Activated CD4-positive, alpha-beta T cell treated with anti-CD3 and anti-CD28 coated beads for 1 hour (primary cell): ENCODE results near the gene FGF18.
A peak's percentile ranks its signal among the peaks of the same experiment; 100 is the strongest.
"Not testable (repeated sequence)": the region's sequence is repeated elsewhere in the genome, so short reads cannot be mapped to it uniquely, and the experiment has no call there.

Experiments used
- DNase-seq: peaks from one replicate; pipeline ENCODE4 v3.0.0-alpha.2; 2020

Gene FGF18

DNA sequence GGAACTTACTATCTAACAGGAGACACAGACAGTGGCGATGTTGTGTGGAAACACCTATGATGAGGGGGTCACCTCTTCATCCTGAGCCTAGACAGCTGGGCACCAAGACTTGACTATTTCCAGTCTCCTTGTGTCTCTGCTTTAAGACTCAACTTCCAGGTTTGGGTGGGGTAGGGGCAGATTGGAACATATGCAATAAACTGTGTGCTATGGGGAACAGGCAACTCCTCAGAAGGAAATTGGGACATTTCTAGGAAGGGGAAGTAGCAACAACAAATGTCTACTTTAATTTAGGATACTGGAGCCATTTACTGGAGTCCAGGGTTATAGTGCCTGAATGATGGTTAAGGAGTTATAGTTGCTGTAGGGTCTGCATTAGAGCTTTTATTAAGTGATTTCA, 57.3 kb downstream of the FGF18 start:
- no peak for DNase-seq

DNA sequence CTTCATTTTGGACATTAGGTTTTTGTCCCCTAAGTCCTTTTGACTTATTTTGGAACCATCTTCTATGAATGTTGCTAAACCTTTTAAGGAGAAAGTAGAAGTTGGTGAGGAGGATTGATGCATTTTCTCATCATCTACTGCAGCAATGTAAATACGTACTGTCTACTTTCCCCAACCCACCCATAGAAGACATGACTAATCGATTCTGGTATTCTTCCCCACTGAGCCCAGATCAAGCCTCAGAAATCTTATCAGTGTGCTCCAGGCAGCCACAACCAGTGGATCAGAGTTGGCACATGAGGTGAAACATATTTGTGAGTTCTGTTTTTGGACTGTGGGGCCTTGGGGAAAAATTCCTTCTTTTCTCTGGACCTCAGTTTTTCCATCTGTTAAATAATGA, 57.7 kb downstream of the FGF18 start:
- DNase-seq: no peak

DNA sequence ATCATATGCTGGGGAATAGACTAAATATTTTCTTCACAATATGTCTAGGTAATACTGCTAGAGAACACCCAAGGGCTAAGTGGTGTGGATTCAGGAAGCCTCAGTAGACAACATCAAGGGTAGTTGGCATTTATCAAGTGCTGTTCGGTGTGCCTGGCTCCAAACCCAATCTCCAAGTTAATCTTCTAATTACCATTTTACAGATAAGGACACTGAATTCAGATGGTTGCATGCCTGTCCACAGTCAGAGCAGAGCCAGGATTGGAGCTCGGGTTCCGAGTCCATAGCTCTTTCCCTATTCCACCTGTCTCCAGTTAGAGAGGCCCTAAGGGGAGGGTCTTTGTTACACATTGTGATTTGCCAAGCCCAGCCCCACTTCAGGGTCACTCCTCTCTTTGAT, 58.2 kb downstream of the FGF18 start:
- DNase-seq: no peak

DNA sequence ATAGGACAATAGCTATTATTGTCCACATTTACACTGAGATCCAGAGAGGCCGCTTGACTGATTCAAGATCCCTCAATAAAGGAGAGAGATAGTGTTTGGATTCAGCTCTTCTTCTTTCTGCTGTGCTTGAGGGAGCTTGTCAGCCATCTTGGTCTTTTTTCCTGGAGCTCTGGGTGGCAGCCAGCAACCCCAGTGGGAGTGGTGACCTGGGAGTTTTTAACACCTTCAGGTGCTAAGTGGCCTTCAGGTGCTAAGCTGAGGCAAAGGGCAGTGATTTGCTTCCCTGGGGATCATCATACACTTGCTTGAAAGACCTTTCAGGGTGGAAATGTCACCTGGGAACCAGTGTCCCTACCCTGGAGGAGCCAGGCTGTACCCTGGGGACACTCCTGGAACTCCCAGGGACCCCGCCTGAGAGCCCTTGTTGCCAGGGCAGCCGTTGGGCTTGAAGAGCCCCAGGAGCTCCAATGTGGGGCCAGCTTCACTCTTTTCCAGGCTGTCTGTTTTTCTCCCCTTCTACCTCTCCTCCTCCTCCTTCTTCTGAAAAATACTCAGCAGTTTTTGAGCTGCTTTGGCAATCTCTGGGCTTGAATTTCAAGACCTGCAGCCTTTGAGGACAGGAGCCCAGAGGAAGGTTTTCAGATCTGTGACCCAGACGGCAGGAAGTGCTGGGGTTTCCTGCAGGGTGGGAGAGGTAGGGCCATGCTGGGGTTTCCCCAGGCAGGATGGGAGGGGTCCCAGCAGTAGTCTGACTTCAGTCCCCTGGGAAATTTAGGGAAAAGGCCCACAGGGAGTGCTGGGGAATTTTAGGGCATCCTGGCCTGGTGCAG, 59.7 kb downstream of the FGF18 start:
- DNase-seq: no peak

DNA sequence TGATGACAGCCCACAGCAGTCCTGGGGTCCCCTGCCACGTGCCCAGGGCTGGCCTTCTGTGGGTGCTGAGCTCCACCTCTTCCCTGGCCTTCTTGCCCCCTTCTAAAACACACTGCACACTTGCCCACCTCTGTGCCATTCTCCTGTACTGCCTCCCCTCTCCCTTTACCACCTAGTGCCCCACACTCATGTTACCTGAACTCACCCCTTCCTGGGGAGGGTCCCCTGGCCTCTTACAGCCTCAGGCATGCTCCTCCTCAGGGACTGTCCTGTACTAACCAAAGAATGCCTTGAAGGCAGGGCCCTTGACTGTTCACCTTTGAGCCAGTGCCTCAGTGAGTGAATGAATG, 60.3 kb downstream of the FGF18 start:
- DNase-seq: no peak

DNA sequence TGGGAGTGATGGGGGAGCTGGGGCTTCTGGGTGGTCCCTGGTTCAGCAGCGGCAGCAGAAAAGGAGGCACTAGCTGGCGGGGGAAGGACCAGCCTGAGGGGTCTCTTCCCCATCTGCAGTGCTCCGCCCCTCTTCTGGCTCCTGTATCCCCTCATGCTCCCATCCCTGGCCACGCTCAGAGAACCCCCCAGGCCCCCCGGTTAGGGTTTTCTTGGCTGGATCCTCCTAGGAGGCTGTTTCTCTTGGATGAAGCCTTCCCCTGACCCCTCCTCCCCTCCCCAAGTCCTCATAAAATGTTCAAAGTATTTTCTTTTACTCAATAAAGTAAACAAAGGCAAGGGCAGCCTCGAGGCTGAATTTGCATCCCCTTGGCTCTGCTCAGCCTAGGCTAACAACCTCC, 60.8 kb downstream of the FGF18 start:
- no peak for DNase-seq

DNA sequence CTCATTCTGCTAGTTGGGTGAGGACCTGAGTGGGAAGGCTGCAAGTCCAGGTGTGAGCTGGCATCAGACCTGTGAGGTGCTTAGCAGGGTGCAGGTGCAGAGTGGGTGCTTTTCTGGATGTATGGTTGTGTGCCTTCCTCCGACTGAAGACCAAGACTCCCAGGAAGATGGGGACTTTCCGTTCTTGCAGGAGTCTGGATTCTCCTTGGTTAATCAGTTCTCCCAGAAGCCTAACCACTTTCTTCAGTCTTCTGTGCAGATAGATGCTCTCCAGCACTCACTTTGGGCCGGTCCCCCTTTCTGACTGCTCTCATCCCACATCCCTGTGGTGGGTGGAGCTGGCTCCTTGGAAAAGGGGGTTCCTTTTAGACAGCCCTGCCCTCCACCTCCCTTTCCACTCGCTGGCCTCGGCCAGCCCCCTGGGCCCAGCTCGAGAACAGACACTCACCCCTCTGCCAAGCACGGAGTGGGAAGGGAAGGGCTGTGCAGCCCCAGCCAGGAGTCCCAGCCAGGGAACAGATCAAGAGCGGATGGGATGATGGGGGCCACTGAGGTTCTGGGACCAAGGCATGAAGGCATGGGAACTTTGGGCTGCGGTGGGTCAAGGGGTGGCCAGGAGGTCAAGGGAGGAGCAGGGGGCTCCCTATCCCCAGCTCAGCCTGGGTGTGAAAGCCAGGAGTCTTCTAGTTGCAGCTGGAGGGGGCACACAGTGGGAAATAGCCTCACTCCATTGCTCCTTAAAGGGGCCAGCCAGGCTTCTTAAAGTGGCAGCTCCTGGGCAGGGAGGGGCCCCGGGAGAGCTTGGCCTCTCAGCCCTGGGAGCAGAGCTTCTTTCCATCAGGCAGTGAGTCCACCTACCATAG, 62.4 kb downstream of the FGF18 start:
- DNase-seq: no peak

DNA sequence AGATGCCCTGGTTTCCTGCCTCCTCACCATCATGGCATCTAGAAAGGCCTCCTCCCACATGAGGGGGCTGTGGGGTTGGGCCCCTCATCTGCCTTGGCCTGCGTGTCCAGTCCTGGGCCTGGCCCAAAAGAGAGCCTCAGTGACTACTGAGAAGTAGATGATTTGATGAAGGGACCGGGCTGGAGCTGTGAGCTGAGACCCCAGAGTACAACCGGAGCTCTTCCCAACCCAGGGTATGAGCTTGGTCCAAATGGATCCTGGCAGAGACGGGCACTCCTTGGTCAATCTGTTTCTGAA, 62.9 kb downstream of the FGF18 start:
- no peak for DNase-seq

DNA sequence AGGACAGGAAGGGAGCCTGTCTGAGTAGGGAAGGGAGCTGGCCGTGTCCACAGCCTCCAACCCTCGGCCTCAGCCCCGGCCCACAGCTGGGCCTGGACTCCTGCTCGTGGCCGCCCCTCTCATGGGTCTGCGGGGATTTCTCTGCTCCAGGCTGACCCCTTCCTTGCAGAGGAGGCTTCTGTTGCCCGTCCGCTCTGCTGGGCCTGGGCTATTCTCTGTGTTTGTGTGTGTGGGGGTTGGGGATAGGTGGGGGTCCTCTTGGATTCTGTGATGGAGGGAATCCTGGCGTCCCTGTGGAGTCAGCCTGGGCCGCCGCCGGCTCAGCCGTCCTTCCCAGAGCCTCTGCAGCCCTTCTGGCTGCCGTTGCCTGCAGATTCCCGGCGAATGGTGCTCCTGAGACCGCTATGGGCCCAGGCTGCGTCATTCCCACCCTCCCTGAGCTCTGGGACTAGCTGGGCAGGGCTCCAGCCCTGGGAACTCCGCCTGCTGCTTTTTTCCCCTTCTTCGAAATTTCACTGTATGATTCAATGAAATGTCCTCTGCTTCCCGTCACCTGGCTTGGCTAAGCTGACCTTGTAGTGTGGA, 64.2 kb downstream of the FGF18 start:
- no peak for DNase-seq

DNA sequence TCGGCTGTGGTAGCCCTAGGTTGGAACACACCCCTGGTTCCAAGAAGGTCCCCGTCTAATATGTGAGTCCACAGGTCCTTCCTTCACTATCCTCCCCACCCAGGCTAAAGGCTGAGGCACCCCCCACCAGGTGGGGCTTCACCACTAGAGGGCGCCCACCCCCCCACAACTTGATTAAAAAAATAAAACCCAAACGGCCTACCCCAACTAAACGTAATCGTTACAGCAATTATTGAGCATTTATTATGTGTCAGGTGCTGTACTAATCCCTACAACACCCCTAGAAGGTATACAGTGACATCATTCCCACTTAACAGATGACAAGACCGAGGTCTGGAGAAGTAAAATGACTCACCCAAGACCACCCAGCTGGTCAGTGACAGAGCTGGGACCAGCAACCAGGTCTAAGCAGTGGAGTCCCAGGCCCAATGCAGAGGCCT, 65.0 kb downstream of the FGF18 start:
- DNase-seq: peak; percentile 17

DNA sequence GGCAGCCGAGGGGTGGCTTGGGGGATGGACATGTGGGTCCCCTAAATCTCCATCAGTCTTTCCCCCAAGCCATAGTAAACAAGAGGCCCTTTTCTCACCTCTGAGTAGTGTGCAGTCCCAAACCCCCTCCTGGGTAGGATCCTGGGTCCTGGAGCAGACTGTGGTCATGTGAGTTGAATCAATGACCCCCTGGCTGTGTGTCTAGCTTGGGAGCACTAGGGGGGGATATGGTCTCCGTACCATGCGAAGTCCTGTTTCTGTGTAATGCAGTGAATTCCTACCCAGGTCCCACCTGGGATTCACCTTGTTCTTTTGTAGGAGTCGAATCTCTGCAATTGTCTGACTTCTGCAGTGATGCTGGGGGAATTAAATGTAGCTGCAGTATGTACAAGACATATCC, 66.2 kb downstream of the FGF18 start:
- no peak for DNase-seq

DNA sequence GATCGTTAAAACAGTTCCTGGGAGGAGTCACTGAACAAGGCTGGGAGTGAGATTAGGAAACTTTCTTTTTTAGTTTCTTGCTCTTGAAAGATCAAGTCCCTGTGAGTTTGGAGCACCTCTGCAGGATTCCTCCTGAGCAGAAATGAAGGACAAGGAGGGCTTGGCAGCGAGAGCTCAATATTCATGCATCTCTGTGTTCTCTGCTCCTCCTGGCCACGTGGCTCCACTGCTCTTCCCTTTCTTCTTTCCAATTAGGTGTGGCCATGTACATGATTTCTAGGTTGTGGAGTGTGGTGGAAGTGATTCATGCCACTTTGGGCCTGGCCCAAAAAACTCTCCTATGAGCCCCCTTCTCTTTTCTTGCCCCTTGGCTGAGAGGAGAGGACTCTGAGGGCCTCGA, 67.2 kb downstream of the FGF18 start:
- DNase-seq: no peak

DNA sequence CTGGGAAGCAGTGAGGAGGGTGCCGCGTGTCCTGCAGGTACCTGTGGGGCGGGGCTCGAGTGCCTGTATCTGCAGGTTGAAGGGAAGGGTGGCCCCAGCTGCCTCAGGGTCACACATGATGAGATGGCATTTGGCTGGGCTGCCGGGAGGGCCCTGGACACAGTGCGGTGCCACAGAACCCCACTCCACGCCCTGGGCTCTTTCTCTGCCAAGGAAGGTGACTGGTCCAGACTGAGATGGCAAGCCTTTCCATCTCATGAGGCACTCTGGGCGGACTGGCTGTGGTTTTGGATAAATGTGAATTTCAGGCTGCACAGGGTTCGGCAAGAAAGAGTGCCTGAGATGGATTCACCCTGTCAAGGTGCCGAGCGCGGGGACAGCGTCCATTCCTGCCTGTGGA, 69.4 kb downstream of the FGF18 start:
- no peak for DNase-seq

DNA sequence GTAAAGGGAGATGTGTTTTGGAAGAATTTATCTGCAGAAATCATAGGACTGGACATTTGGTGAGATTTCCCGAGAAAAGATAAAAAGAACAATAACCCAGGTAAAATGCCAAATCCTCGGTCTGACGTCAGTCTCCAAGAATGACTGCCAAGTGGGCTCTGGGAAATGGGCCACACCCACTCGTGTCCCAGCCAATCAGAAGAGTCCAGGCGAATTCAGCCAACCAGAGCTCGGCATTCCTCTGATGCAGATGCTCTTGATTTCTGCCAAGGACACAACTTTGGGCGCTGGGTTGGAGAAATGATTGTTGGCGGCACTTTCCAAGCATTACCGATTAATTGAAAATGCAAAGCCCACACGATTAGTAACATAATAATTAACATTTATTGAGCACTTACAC, 73.3 kb downstream of the FGF18 start:
- no peak for DNase-seq

DNA sequence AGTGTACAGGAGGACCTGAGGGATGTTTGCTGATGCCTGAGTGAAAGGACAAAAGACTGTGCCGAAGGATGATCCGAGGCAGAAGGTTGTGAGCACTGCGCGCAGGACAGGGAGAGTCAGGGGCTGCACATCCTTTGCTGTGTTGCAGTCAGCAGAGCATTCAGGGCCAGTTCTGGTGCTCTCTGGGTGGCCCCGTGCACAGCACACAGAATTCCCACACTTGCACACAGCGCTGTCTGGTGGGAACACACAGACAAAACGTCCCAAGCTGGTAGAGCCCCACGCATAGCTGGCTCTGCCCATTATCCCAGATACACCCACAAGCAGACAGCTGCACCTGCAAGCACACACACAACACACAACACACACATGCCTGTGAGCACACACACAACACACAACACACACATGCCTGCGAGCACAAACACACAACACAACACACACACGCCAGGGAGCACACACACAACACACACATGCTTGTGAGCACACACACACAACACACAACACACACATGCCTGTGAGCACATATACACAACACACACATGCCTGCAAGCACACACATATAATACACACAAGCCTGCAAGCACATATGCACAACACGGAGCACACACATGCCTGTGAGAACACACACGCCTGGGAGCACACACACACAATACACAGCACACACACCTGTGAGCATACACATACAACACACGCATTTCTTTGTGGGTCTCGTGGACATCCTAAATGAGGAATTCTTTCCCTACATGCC, 74.4 kb downstream of the FGF18 start:
- DNase-seq: no peak

DNA sequence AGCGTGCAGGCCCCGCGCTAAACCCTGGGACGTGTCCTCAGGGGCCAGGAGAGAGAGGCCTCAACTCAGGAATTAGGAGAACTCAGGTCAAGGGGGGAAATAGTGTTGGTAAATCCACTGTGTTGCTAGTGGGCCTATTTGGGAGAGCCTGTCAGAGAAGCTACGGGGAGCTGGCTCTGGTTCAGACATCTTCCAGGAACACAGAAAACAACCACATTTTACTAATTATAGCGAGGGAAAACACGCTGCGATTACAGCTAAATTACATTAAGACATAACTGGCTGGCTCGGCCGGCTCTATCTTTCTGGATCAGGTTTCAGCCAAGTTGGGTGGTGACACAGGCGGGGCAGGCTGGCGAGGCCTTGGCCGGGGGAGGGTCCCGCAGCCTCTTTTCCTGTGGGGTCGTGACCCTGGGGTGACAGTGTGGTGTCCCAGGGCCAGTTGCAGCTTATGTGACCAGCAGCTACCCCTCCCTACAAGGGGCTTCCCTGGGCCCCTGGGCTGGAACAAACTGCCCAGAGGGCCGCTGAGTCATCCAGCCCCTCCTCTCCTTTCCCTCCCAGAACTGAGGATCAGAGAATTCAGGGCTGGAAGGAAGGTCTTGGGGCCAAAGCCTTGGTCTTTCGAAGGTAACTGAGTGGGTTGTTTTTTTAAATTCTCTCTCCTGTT, 75.1 kb downstream of the FGF18 start:
- no peak for DNase-seq

DNA sequence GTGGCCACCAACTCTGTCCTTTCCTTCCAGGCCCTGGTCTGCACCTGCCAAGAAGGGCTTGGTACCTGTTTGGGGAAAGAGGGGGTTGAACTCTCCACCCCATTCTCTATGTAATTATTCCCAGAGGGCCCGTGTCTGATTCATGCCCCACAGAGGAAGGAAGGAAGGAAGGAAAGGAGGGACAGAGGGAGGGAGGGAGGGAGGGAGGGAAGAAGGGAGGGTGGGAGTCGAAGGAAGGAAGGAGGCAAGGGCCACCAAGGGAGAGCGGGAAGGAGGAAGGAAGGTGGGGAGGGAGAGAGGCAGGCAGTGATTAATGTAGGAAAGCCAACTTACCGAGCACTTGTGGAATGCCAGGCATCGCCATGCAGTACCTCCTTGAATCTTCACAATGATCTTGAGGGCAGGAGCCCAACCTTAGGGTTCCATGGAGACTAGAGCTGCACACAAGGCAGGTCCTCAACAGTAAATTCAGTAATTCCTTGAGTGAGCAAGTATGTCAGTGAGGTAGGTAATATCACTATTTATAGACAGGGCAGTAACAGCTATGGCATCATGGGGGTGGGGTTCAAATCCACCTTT, 75.8 kb downstream of the FGF18 start:
- no peak for DNase-seq

DNA sequence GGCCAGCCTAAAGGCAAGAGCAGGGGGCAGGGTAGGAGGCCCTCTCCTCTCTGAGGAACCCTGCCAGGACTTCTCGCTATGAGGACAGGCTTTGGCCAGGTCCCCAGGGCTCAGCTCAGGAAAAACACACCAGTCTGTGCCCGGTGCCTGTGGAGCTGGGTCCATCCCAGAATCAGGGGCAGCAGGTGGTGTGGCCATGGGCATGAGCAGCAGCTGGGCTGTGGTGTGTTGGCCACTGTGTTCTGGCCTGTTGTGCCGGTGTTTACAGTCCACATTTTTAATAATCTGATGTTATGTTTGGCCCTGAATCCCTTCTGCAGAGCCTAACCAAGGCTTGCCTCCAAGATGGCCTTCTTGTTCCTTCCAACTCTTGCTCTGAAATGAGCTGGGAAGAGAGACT, 77.0 kb downstream of the FGF18 start:
- no peak for DNase-seq

DNA sequence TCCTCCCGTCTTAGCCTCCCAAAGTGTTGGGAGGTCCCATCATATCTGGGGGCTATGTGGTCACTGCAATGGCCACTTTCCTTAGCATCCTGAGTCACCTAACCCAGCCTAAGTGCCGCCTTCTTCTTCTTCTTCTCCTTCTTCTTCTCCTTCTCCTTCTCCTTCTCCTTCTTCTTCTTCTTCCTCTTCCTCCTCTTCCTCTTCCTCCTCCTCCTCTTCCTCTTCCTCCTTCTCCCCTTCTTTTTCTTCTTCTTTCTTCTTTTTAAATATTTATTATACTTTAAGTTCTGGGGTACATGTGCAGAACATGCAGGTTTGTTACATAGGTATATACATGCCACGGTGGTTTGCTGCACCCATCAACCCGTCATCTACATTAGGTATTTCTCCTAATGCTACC, 78.0 kb downstream of the FGF18 start:
- not testable (repeated sequence) for DNase-seq

DNA sequence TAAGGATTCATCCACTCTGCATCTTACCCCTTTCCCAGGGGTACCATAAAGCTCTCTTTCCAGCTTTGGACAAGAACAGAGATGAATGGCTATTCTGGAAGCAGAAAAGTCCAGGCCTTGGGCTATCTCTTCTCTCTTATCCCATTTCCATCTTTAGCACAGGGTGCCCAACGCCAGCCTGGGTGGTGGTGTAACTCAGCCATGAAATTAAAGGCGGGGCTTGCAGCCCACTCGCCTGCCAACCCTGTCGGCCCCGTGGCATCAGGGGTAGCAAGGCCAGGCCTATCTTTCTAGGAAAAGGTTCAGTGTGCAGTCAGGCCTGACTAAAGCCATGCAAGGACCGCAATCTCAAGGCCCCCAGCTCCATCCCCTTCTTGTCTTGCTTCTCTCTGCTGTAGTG, 78.7 kb downstream of the FGF18 start:
- no peak for DNase-seq

DNA sequence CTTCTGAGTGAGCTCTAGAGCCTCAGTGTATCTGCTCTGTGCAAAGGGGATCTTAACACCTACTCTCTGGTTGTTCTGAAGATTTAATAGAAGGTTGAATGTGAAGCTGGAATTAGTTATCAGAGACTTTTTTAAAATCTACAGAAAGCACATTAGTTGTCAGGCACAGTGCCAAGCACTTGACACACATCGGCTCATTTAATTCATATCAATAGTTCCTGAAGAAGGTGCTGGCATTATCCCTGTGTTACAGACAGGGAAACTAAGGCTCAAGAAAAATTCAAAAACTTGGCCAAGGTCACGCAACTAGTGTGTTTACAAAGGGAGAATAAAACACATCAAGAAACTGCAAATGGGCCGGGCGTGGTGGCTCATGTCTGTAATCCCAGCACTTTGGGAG, 80.2 kb downstream of the FGF18 start:
- DNase-seq: no peak

DNA sequence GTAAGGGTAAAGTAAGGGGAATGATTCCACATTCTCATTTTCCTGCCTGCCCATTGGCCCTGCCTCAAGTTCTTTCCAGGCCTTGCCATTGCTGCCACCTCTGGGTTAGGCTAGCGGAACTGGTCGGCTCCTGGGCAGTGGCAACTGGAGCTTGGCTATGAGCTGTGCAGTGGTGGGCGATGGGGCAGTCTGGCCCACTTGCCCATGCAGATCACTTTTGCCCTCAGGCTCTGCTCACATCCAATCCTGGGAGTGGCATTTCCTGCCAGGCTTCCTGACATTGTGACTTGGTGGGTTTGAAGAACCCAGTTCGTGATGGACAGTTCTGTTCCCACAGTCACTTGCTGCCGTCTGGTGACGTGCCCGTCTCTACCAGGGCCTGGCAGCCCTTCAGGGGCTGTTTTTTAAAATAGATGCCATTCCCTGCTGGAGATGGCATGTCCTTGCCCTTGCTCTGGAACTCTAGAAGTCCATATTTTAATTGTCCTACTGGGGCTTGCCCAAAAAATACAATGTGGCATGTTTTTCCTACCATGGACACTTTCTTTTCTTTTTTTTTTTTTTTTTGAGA, 86.1 kb downstream of the FGF18 start:
- DNase-seq: no peak
